NCI-H2196 treated with DMSO at 0.1 percent for 48 hours (cell line): Measurements from ENCODE around the gene BANF2.
"Not testable (repeated sequence)": the region's sequence is repeated elsewhere in the genome, so short reads cannot be mapped to it uniquely, and the experiment has no call there.

ENCODE experiments used
- DNase-seq: peaks from one replicate; lab custom pipeline; 2025; ENCODE audit not compliant: unreplicated experiment; lab: John Stamatoyannopoulos, UW

The BANF2 gene

DNA sequence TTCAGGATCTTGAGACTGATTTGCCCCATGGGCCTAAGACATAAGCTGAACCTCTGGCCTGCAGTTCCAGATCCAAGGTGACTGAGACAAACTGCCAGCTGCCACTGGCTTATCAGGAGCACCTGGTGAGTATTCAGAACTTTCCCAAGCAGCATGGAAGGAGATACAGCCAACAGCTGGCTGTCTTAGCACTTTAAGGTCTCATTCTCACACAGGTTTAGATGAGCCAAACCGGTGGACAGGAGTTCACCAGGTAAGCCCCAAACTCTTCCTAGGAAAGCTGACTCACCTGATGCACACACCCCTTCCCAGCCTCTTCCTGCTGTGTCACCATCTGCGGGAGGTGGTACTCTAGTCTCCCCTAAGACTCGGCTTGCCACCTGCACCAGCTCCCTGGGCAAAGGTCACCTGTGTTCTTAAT lies at the start of gene BANF2:
TSS of gene BANF2 (plus strand) at position 36 of the 421 bp plus-strand sequence. CDS start 25,060 bp downstream, outside the sequence.
- no peak for DNase-seq

DNA sequence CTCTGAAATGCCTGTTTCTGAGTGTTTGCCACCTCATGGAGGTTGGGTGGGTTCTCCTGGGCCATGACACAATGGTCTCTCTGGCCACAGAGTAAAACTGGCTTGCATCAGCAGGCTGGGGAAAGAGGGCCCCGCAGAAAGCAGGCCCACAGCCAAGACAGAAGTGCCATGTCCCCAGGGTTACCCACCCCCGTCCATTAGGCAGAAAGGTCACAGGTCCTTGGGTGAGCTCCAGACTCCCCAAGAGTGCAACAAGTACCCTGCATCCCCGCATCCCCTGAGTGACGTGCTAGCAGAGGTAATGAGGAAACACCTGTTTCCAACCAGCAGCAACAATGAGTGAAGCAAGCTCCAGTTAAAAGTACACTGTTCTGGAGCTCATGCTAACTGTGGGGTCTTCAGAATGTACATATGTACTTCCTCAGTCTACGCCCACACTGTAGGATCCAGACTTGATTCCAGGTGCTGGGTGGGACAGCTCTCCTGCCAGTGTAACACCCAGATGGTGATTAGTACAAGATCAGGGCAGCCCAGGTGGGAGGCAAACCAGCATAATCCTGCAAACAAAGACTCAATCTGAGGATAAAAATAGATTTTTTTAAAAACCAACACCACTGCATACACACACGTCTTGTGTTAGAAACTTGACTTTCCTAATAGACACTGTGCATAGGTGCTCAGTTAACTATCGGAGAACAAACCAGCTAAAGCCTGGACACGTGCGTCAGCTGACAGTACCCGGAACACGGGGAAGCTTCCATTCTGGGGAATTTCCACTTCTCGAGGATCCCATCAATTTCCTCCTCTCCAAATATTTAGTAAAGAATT lies 49.3 kb upstream of the BANF2 start:
- DNase-seq: no peak

DNA sequence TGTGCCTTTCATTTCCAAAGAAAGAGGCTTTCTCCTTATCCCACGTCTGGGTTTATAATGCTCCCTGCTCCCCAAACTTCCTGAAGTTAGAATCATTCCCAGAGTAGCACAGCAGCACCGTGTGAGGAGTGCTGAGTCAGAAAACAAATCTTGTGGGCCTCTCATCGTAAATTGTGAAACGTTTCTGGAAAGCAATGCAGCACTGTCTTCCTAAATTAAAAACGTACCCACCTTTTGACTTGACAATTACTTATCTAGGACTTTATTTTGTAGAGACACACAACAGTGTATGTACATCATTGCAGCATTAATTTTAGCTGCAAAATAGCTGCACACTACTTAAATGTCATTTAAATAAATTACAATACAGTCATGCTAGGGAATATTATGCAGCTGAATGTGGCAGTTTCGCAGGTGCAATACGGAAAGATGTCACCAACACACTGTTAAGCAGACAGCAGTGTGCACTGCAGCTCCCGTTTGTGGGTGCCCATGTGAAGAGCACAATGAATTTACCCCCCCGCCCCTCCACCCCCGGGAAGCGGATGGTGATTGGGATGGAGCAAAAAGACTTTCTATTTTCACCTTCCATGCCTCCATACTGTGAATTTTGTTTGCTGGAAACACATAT lies 48.5 kb upstream of the BANF2 start:
- no peak for DNase-seq

DNA sequence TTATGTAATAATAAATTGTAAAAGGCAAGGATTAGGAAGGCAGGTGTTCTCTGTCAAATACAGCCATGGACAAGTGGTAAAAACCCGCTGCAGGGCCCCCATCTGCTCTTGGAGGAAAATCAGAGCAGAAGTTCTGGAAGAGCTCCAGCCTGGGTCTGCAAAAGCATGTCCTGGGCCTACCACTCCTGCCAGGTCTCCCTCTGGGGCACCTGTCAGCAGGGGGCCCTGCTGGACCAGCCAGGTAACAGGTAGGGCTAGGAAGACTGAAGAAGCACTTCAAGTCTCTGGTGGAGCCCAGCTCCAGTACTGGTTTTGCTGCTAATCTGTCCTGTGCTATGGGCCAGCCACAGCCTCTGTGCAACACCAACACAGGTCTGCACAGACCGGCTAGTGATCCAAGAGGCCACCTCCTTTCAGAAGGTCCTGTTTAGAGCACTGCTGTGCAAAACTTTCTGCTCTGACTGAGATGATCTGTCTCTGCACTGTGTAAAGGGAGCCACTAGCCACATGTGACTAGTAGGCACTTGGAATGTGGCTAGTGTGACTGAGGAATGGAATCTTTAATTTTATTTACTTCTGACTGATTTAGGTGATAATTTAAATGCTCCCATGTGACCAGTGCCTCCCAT lies 47.9 kb upstream of the BANF2 start:
- DNase-seq: no peak

DNA sequence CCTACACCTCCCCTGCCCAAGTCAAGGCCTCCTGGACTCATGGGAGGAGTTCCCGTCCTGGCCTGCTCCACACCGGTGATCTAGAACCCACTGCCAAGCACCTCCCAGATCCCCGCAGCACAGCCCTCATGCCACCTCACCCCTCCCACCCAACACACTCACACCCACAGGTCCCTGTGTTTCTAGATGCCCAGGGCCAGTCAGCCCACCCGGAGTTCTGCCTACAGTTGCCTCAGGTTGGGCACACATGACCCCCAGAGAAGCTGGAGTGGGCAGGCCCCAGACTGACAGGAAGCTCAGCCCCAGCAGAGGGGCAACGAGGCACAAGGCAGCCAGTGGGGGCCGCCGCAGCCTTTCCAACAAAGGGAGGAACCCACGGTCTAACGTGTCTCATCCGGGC lies 47.4 kb upstream of the BANF2 start:
- DNase-seq: no peak

DNA sequence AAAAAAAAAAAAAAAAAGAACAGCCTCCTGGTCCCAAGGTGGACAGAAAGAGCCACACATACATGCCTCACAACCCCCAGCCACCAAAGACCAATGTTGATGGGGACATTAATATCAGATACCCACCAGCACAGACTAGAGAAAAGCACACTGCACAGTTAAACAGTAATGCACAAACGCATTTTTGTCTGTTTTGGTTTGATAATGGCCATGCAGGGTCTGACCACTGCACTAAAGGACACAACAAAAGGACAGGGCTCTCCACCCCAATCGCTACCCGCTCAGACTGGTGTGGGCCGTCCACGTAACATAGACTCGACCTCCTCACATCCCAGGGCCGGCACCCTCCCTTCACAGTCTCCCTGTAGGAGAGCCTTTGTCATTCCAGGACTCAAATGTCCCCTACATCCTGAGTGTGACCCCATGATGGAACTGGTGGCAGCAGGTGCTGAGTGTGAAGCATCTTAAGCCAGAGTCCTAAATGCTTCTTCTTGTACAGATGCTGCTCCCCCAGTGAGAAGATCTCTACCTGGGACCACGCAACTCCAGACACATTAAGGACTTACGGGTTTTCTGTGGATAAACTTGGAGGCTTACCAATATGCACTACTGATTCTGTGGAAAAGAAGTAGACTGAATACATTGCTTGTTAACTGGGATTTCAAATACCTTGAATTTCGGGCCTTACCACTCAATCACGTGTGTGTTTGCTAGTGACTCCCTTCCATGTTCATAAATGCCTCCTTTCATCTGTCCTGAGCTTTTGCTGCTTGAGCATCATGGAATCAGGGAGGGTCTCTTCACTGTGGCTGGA lies 45.7 kb upstream of the BANF2 start:
- DNase-seq: no peak

DNA sequence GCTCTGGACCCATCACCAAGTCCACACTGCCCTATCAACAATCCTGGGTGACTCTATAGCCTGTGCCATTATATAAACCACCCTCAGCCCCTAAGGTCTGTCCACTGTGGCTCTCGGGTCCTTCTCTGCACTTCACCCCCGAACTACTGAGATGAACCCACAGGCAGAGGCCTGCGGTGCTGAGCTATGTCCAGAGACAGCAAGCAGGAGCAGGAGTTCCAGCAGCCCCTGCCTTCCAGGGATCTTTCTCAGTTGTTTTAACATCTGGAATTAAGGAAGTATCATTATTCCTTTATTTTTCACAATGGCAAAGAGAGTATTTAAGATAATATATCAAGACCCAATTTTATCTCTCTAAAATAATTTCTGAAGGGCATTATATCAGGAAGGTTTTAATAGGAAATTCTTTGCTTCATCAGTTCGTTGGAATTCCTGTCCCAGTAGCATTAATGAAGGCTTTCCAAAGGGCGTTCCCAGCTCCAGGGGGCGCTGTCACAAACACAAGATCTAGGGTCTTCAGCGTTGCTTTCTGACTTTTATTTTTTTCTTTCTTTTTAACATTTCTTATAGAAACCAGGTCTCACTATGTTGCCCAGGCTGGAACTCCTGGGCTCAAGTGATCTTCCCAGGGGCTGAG lies 45.0 kb upstream of the BANF2 start:
- no peak for DNase-seq

DNA sequence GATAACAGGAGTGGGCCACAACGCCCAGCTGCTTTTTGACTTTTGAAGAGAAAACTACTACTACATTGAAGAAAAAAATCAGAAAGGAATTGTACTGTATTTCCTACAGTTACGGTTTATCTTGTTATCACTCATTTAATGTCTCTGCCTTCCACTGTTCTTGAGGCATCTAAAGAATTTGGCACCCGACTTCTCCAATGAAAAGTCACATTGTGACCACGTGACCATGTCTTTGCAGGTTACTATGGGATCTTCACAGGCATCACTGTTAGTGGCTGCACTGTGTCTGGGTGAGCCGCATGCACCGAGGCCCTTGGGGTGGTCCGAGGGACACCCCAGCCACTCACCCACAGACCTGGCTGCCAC lies 44.5 kb upstream of the BANF2 start:
- no peak for DNase-seq

DNA sequence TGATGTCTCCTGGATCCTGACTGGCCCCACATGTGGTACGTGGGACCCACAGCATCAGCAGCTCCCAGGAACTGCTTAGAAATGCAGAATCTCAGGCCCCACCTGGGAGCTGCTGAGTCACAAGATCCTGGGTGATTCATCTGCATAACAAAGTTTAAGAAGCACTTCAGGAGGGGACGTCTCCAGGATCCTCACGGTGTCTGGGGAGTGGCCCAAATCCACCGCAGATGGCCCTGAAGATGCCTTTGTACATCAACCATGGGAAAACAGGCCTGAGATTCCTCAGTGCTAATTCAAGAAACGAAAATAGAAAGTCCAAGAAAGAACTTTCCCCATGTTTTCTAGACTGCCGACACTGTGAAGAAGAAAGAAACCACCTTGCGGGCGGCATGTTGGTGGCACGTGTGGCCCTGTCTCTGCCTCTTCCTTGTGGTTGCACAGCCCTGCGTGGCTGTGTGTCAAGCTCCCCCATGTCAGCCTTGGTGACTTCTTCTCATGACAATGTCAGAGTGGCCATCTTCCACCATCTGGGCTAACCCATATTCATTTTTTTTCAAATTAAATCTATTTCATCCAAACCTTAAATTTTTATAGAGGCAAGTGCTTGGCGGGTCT lies 43.8 kb upstream of the BANF2 start:
- no peak for DNase-seq

DNA sequence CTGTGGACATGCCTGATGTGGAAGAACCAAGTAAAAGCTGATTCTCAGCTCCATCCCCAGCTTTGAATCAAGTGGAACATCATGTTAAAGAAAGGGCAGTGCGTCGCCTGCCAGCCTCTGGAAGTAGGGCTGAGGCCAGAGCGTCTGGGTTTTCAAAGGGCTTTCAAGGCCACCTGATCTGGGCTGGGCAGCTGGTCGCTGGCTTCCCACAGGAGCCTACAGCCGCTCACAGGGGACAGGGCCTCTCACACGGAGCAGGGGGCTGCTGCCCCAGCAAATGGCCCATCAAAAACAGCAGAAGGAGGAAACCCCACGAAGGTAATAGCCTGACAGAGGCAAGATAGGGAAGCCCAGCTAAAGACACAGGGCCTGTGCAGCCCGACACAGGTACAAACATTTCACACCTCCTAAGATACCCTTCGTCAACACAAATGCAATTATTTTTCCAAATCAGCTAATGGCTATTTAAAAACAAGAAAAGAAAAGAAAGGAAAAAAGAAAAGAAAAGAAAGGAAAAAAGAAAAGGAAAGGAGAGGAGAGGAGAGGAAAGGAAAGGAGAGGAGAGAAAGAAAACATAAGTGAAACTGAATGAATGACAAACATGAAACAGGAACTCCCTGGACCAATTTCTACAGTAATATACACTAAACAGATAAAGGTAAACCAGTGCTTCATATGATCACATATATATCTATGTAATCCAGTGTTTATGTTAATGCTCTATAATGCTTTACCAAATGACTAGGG lies 42.5 kb upstream of the BANF2 start:
- no peak for DNase-seq

DNA sequence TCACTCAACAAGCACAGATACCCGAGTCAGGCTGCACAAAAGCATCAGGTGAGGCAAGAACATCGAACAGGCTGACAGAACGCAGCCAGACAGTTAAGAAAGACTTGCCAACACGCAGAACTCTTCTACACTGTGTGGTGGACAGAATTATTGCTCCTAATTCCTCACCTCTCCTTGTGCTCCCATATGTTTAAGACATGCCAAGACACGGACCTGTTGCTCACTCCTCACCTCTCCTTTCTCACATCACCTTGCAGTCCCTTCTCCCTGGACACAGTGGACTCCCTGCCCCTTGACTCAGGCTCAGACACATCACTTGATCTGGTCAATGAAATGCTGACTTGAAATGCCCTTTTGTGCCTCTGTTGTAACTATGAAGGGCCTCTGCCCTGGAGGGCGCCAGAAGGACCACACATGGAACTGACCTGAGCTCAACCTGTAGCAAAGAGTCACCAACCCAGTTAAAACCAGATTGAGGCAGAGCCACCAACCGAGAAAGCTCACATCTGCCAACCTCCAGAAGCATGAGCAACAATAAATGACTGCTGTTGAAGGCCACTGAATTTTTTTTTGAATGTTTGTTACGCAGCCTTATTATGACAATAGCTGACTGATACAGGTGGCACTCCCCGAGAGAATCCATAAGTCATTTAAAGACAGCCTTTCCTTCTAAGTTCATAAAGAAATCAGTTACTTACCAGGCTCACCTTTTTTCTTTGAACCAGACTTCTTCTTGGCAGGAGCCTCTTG lies 41.7 kb upstream of the BANF2 start:
- no peak for DNase-seq

DNA sequence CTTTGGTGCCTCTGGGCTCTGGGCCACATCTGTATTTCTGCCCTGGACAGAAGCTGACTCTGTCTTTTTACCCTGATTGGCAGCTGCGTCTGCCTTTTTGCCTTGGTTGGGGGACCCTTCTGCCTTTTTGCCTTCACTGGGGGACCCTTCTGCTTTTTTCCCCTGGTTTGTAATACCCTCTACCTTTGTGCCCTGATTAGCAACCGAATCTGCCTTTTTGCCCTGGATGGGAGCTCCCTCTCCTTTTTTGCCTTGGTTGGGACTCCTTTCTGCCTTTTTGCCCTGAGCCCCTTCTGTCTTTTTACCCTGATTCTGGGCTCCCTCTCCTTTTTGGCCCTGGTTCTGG lies 41.1 kb upstream of the BANF2 start:
- DNase-seq: no peak

DNA sequence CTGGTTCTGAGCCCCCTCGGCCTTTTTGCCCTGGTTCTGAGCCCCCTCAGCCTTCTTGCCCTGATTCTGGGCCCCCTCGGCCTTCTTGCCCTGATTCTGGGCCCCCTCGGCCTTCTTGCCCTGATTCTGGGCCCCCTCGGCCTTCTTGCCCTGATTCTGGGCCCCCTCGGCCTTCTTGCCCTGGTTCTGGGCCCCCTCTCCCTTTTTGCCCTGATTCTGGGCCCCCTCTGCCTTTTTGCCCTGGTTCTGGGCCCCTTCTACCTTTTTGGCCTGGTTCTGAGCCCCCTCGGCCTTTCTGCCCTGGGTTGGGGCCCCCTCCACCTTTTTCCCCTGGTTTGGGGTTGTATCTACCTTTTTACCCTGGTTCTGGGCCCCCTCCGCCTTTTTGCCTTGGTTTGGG lies 40.4 kb upstream of the BANF2 start:
- DNase-seq: not testable (repeated sequence)

DNA sequence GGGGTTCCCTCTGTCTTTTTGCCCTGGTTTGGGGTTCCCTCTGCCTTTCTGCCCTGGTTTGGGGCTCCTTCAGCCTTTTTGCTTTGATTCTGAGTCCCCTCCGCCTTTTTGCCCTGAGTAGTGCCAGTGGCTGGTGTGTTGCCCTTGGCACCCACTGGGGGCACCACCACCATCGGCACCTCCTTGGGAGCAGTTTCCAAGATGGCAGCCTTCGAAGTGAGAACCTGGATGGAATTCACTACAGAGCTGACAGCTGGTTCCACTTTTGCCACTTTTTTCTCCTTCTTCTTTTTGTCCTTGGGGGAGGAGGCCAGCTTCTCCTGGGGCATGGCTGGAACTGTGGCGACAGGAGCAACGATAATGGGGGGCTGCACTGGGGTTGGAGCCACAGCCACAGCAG lies 40.0 kb upstream of the BANF2 start:
- no peak for DNase-seq

DNA sequence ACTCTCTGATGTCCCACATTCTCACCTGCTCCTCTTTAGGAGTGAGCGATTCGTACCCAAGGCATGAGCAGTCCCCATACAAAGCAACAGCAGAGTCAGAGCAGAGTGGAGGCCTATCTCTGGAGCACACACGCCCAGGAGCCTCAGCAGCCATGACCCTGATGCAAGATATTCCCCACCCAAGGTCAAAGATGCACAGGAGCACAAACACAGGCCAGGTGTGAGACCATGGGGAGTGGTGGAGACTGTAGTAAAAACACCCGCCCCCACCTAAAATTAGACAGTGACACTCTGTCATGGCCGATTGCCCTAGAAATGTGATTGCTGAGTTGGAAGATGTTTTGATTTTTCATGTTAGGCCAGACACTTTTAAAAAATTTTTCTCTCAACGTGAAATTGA lies 39.1 kb upstream of the BANF2 start:
- DNase-seq: no peak

DNA sequence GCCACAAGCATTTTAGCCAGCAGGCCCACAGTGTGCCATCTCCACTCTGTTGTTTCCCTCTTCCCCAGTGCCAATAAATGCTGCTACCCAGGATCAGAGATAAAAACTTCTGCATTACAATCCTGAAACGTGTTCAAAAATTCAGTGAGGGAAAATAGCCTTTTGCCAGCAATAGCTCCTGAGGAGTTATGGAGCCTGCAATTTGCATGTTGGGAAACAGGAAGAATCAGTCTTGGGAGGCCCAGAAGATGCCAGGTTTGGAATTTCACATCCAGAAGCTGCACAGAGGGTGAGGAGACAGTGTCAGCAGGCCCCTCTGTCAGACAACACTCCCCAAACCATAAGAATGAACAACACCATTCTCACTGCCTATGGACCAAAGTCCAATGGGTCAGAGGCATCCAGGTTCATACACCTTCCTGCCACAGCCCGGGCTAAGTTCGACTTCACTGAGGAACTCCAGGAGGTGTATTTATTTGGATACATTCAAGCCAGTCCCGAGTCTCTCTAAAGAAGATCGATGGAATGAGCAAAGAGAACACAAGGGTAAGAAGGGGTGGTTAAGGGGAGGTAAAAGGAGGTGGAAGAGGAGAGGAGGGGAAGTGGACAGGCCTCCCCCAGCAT lies 38.5 kb upstream of the BANF2 start:
- DNase-seq: no peak

DNA sequence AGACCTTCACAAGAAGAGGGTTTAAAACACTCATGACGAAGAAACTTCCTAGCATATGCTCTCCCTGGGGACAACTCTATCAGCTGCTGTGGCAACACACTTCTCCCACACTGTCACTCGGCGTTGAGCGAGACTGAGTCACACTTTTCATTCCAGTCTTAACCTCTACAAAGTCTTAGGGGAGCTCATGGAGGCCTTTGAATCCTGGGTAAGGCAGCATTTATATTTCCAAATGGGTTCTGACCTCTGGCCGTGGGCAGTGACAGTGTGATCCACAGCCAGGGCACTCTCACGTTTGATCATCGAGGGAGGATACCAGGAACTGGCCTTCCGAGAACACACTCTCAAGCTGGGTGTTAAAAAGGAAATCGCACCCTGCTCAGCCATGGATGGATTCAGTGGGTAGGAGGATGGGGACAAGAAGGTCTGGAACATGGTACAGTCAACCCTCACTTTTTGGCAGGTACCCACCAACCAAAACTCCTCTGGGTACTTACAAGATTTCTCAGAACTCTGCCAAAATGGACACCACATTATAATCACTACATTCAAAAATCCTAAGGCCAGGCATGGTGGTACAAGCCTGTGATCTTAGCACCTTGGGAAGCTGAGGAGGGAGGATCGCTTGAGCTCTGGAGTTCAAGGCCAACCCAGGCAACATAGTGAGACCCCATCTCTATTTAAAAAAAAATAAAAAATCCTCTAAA lies 37.3 kb upstream of the BANF2 start:
- DNase-seq: no peak

DNA sequence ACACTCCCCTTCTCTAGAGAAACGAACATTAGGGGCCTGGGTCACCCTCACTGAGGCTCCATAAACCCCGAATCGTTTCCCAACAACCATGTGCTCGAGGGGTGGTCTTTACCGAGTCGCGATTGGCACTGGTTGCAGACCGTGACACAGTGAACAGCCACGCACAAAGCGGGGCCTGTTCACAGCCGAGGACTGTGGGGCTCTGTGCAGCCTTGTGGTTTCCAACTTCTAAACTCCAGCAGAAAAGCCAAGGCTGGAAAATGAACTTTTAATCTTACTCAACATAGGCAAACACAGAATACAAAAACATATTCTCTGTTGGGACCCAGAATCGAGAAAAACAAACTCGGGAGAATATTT lies 36.7 kb upstream of the BANF2 start:
- DNase-seq: no peak
